H7 (cell line): ENCODE results near the gene PEAK1. TPM values are rescaled to one million over a fixed set of nuclear protein-coding genes. Genes with fewer than 3 reads are reported as not detected.
"Not testable (repeated sequence)": the region's sequence is repeated elsewhere in the genome, so short reads cannot be mapped to it uniquely, and the experiment has no call there.

ENCODE experiments used
- DNase-seq: peaks from one replicate; pipeline ENCODE4 v3.0.0; 2012
- H3K27me3 ChIP-seq: 2 replicates; pipeline ENCODE4 v1.6.0; 2011; ENCODE audit warnings: mild to moderate bottlenecking, low read length; ENCODE audit not compliant: control insufficient read depth, insufficient read depth
- H3K36me3 ChIP-seq: replicated peaks from 2 replicates; pipeline ENCODE4 v1.5.1; 2011; ENCODE audit warnings: low read length; ENCODE audit not compliant: control insufficient read depth, insufficient read depth
- H3K4me3 ChIP-seq: 2 replicates; pipeline ENCODE4 v1.5.1; 2011; ENCODE audit warnings: low read depth, mild to moderate bottlenecking, control low read depth, low read length, moderate library complexity; ENCODE audit not compliant: insufficient read depth
- total RNA-seq: library from RNA; depleted of rRNA; stranded (reverse); fragments of >200 nt; shearing (Covaris generic); gene quantifications from 2 replicates; pipeline ENCODE4 v1.2.3, GENCODE V29; 2014

Gene PEAK1
- total RNA-seq, 1 experiment from 2014 or later = 8.9 TPM

- no peak overlapping the region for H3K4me3 ChIP-seq
- H3K36me3 ChIP-seq = no peaks in the 10 kb centered on the region
- no peaks in the 10 kb centered on the region for H3K27me3 ChIP-seq
- DNase-seq = no peak
Observed at GRCh38 chr15:77171221-77171967, 248.5 kb downstream of the PEAK1 start.

GRCh38 chr15:77168616-77169015 is 251.3 kb downstream of the PEAK1 start:
- Histone ChIP-seq H3K36me3 (no peaks in the 10 kb centered on the region), H3K4me3 (no peak overlapping the region), H3K27me3 (no peaks in the 10 kb centered on the region)
- DNase-seq = no peak

GRCh38 chr15:77168141-77168540 is 251.8 kb downstream of the PEAK1 start:
- DNase-seq = no peak
- Histone ChIP-seq H3K4me3 (no peak overlapping the region), H3K36me3 (no peaks in the 10 kb centered on the region), H3K27me3 (no peaks in the 10 kb centered on the region)

DNA sequence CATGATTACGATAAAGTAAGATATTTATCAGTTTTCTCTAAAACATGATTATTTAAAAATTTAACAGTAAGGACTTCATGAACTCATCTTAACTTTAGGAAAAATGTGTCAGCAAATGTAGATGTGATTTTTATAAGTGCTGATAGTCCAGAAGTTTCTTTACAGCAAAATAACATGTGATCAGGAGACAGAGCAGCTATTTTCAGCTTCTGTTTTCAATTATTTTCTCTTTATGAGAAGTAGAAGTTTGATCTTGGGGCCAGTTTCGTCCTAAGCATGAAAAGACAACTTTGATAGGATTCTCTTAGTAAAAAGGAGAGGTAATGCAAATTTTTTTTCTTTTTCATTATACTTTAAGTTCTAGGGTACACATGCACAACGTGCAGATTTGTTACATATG is 252.5 kb downstream of the PEAK1 start:
- H3K4me3 ChIP-seq = no peak overlapping the region
- no peaks in the 10 kb centered on the region for H3K27me3 ChIP-seq
- DNase-seq = no peak
- H3K36me3 ChIP-seq = no peaks in the 10 kb centered on the region

DNA sequence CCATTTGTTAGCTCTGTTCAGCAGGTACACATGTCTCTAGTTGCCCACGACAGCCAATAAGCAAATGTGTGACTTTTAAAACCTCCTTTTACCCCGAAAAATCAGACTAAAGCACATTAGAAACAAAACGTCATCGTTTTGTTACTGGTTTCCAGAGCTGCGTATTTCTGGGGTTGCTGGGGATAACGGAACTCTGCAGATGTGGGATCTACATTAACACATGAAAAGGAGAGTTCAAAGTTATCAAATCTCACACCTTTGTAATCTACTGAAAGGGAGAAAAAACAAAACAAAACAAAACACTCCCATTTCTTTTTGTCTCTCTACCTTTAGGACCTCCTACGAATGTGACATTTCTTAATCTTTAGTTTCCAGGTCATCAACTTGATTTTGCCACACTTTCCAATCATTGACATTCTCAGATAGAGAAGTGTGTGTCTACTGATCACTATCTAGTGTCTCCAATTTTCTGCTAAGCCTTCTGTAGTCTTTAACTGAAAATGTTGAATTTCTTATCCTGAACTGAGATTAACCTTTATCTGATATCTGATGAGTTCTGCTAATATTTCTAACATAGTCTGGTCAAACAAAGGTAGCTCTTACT is 256.0 kb downstream of the PEAK1 start:
- no peak for DNase-seq
- H3K36me3 ChIP-seq = no peaks in the 10 kb centered on the region
- no peaks in the 10 kb centered on the region for H3K27me3 ChIP-seq
- no peak overlapping the region for H3K4me3 ChIP-seq

DNA sequence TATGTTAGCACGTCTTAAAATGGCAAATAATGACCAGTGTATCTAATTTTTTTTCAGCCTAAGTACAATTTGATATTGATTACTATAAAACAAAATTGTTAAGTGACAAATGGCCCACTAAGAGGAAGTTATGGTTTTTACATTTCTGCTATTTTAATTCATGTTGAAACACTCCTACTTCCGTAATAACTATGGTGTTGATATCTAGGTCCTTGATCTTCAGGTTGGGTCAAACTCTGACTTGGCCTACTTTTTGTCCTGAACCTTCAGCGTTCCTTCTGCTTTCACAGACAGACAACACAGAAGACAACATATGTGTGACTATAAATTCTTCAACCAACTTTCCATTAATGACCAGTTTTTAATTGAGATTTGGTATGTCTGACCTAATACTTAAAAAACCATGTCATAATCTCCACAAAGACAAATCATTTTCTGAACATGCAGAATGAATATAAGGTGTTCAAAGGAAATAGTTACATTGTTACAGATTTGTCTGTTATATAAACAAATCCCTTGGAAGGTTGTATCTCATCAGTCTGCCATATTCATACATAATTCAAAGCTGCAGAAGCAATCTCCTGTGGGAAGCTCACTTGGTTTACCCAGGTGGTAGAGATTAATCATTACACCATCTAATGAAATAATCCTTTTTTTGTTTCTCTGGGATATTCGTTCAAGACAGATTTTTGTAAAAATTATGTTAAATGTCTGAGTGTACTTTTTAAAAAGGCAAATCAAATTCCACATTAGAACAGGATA is 256.9 kb downstream of the PEAK1 start:
- Histone ChIP-seq H3K36me3 (no peaks in the 10 kb centered on the region), H3K4me3 (no peak overlapping the region), H3K27me3 (no peaks in the 10 kb centered on the region)

DNA sequence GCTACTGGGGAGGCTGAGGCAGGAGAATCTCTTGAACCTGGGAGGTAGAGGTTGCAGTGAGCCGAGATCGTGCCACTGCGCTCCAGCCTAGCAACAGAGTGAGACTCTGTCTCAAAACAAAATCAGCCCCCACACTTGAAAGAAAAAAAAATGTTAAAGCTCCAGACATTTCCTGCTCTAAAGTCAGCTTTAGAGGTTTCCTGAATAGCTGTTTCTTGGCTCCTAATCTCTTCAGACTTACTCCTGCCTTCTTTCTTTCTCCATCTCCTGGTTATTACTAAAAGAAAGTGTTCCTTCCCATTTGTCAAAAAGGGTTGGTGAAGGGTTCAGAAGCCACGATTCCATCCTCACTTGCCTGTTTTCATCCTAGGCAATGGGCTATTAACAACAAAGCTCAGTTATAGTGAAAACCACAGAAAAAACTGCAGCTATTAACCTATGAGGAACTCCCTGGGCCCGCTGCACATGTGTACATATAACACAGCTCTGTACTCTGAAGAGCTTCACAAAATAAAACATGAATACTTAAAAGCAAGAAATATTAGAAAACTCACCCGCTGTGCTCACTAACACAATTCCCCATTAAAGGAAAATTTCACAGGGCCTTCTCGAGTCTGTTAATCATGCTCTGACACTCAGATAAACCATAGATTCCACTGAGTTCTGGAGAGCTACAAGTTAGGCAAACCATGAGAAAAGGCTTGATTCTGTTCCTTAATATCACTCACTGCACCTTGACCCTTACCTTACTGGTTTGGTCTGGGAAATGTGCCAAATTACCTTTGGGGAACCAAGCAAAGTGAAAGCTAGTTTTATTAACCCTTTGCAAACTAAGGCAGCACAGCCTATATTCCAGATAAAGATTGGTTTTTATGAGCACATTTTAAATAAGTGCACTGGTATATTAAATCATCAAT is 259.1 kb downstream of the PEAK1 start:
- H3K27me3 ChIP-seq = no peaks in the 10 kb centered on the region
- no peak overlapping the region for H3K4me3 ChIP-seq
- DNase-seq = no peak
- H3K36me3 ChIP-seq = peaks cover 1% of the 10 kb centered on the region; the same call in 1 of the 2 replicates

More for the DNA sequence above, 256.9 kb downstream of the PEAK1 start:
- DNase-seq = no peak

DNA sequence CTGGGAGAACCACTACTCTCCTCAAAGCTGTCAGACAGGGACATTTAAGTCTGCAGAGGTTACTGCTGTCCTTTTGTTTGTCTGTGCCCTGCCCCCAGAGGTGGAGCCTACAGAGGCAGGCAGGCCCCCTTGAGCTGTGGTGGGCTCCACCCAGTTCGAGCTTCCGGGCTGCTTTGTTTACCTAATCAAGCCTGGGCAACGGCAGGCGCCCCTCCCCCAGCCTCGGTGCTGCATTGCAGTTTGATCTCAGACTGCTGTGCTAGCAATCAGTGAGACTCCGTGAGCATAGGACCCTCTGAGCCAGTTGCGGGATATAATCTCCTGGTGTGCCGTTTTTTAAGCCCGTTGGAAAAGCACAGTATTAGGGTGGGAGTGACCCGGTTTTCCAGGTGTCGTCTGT is 263.9 kb downstream of the PEAK1 start:
- H3K36me3 ChIP-seq, DNase-seq, H3K27me3 ChIP-seq, H3K4me3 ChIP-seq: not testable (repeated sequence)

GRCh38 chr15:77148191-77148590 is 271.7 kb downstream of the PEAK1 start:
- no peaks in the 10 kb centered on the region for H3K27me3 ChIP-seq
- no peak overlapping the region for H3K4me3 ChIP-seq
- H3K36me3 ChIP-seq = no peaks in the 10 kb centered on the region
- DNase-seq = no peak

GRCh38 chr15:77145370-77145769 is 274.5 kb downstream of the PEAK1 start:
- no peak for DNase-seq
- H3K4me3 ChIP-seq = no peak overlapping the region
- H3K36me3 ChIP-seq = no peaks in the 10 kb centered on the region
- no peaks in the 10 kb centered on the region for H3K27me3 ChIP-seq

DNA sequence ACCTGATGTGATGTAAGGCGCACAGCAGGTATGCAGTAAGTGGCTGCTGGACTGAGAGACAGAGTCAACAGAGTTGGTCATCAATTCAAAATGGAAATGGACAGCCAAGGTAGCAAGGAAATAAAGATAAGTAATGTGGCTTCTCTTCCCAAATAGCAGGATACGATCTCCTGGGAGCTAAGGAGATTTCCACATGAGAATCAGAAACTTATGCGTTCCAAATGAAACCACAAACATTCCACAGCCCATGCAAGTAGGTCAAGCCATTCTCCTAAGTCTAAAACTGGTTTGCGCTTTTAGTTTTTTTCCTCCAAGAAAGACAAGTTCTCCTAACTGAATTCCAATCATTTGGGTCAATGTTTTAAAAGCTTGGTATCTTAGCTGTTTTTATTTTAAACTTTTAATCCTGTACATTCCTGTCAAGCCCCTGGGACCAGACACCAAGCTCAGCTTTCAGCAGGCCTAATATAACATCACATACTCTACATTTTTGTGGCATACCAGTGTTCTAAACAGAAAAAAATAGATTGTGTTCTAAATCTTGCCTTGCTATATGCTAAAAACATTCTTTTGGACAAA is 275.3 kb downstream of the PEAK1 start:
- no peak for DNase-seq
- Histone ChIP-seq H3K4me3 (no peak overlapping the region), H3K36me3 (no peaks in the 10 kb centered on the region)

DNA sequence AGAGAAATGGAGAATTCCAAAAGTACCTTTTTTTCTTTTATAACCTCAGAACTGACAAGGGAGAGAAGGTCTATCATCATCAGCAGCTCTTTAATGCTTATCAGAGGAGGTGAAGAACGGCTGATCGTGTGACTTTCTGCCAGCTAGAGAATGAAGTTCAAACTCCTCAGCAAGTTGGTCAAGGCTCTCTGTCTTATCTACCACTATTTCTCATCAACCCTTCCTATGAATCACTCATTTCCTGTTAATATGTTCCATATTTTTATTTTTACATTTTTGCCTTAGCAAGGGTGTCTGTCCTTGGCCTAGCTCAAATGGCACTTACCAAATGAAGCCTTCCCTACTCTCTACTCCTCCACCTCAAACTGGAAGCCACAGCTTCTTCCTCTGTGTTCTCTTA is 275.9 kb downstream of the PEAK1 start:
- DNase-seq = no peak
- H3K4me3 ChIP-seq = no peak overlapping the region

More for the DNA sequence above, 275.3 kb downstream of the PEAK1 start:
- no peaks in the 10 kb centered on the region for H3K27me3 ChIP-seq

GRCh38 chr15:77143616-77144015 is 276.3 kb downstream of the PEAK1 start:
- no peak overlapping the region for H3K4me3 ChIP-seq
- no peak for DNase-seq
- no peaks in the 10 kb centered on the region for H3K36me3 ChIP-seq
- no peaks in the 10 kb centered on the region for H3K27me3 ChIP-seq

More for the DNA sequence above, 275.9 kb downstream of the PEAK1 start:
- Histone ChIP-seq H3K27me3 (no peaks in the 10 kb centered on the region), H3K36me3 (no peaks in the 10 kb centered on the region)

DNA sequence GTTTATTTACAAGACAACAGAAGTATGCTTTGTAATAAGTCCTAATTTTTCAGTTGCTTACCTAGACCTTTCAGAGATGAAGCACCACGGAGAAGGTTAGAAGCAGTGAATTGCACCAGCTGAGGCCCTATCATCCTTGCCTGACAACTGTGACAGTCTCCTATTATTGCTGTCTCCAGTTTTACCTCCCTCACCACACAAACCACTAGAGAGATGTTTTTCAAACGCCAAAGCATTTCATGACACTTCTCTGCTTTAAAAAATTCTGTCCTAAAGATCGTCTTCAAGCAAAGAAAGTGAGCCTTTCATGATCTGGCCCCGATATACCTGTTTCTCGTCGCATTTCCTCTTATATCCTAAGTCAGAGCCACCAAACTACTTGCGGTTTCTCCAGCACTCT is 276.7 kb downstream of the PEAK1 start:
- Histone ChIP-seq H3K36me3 (no peaks in the 10 kb centered on the region), H3K4me3 (no peak overlapping the region), H3K27me3 (no peaks in the 10 kb centered on the region)
- no peak for DNase-seq
